GM18858 (cell line): ENCODE data around the gene BANF1.
"Not testable (repeated sequence)": the region's sequence is repeated elsewhere in the genome, so short reads cannot be mapped to it uniquely, and the experiment has no call there.

ENCODE experiments used
- ATAC-seq: cut with Tn5 transposase; IDR thresholded peaks from one replicate; pipeline ENCODE4 v1.9.1; 2021; ENCODE audit not compliant: unreplicated experiment

BANF1 gene

DNA sequence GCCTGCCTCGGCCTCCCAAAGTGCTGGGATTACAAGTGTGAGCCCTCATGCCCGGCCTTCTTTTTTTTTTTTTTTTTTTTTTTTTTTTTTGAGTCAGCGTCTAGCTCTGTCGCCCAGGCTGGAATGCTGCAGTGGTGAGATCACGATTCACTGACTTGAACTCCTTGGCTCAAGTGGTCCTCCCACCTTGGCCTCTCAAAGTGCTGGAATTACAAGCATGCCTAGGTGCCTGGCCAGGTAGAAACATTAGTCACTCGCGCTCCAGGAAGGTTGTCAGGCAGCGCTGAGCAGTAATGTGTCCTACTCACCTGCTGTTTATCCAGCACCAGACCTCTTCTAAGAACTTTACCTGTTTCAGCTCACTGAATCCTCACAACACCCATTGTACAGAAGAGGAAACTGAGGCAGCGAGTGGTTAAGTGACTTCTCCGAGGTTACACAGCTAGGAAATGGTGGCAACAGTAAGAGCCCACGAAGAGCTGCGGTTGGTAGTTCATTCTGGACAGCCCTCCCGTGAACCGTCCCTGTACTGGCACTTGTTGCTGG is 9.0 kb downstream of the BANF1 start:
- ATAC-seq, result no peak

DNA sequence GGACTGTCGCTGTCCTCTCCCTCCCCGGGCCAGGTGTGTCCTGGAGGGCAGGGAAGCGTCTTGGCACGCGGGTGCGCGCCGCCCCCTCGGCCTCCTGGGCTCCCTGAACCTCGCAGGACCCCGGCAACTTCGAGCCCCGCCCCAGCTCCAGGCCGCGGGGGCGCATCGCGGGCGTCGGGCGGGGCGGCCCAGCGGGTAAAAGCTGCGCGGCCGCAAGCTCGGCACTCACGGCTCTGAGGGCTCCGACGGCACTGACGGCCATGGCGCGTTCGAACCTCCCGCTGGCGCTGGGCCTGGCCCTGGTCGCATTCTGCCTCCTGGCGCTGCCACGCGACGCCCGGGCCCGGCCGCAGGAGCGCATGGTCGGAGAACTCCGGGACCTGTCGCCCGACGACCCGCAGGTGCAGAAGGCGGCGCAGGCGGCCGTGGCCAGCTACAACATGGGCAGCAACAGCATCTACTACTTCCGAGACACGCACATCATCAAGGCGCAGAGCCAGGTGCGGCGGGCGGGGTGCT is 9.5 kb downstream of the BANF1 start, which contains the start of gene CST6:
Gene CST6 (plus strand): TSS at position 224 of the 519 bp plus-strand sequence. CDS start 37 bp downstream, at position 261.
- ATAC-seq, result no peak

DNA sequence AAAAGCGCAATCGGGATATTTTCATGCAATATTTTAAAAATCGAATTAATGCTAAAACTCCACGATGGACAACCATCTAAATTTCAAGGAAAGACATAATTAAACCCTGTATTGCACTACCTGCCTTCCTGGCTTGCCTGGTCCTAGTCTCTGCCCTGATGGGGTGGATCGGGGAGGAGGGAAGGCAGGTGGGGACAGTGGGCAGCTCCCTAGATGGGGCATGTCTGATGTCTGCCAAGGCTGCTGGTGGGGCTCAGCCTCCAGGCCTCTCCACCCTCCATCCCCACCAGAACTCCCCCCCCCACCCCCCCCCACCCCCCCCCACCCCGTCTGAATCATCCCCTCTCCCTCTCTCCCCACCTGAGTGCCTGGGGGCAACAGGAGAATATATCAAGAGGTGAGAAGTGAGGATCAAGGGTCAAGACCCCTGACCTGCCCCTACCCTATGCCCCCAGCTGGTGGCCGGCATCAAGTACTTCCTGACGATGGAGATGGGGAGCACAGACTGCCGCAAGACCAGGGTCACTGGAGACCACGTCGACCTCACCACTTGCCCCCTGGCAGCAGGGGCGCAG is 10.2 kb downstream of the BANF1 start:
- no peak for ATAC-seq

DNA sequence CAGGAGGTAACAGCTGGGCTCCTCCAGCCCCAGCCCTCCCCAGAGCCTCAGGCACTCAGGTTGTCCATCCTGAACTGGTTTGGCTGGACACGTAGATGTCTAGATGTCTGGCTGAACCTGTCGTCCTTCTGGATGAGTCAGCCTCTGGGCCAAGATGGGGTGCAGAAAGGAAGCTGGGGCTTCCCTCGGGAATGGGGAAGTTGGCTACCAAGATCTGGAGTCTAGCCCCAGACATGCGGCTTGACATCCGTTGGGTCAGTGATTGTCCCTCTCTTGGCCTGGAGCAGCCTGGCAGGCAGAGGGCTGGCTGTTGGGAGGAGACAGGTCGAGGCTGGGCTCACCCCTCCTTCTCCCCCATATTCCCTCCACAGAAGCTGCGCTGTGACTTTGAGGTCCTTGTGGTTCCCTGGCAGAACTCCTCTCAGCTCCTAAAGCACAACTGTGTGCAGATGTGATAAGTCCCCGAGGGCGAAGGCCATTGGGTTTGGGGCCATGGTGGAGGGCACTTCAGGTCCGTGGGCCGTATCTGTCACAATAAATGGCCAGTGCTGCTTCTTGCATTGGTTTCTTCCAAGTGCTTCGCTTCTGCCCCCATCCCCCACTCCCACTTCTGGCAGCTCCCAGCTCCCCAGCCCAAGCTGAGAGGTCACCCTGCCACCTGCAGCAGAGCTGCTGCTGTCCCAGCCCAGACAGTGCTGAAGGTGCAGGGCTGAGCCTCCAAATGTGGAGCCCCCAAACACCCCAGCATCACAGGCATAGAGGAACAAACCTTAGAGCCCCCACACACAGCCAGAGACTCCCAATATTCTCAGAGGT is 10.9 kb downstream of the BANF1 start:
- no peak for ATAC-seq

DNA sequence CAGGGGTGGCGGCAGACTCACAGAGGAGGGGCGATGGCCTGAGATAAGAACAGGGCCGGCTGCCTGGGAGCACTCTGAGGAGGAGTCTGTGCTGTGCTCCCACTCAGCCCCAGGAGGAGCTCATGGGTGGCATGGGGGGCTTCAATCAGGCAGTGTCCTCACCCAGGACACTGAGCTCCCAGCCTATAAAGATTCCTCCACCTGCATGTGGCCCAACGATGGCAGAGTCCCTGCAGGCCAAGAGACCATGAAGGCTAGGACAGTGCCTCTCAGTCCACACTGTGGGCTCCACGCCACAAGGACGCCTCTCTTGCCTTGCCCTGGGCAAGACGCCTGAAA is 11.4 kb downstream of the BANF1 start:
- ATAC-seq, result no peak

DNA sequence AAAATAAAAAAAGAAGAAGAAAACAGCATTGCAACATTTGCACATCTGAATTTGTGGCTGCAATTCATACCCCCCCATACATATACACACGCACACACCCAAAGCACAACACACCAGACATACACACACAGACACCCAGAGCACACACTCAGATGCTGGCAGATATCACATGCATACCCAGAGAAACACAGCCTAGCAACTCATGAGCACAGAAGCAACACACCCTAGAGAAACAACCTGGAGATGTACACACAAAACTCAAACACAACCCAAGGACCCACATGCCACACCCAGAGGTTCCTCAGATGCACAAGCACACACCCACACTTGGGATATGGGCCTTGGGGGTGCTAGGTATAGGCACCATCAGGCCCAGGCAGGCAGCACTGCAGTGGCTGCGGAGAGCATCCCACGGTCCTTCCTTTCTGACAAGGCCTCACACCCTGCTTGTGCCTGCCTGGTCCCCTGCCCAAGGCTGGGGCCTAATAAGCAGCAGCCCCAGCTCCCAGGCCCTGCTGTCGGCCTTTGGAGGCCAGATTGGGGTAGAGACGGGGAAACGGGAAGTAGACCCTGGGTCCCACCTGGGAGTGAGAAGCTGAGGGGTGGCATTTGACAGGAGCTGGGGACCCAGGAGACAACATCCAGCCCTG is 12.6 kb downstream of the BANF1 start:
- no peak for ATAC-seq

DNA sequence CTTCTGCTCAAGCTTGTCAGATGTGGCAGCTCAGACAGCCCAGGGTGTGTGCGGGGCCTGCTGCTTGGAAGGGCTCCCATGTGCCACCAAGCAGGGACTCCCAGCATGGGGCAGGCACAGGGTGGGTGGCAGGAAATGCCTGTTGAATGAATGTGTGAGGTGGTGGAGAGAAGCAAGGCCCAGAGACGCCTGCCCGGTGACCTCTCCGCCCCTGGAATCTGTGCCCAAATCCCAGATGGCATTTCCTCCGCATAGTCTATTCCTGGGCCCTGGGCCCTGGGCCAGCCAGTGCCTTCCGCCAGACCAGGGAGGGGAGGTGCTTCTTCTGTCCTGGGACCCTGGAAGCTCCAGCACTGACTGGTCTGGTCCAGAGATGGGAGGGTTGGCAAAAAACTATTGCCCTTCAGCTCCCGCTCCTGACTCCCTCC is 13.2 kb downstream of the BANF1 start:
- no peak for ATAC-seq

DNA sequence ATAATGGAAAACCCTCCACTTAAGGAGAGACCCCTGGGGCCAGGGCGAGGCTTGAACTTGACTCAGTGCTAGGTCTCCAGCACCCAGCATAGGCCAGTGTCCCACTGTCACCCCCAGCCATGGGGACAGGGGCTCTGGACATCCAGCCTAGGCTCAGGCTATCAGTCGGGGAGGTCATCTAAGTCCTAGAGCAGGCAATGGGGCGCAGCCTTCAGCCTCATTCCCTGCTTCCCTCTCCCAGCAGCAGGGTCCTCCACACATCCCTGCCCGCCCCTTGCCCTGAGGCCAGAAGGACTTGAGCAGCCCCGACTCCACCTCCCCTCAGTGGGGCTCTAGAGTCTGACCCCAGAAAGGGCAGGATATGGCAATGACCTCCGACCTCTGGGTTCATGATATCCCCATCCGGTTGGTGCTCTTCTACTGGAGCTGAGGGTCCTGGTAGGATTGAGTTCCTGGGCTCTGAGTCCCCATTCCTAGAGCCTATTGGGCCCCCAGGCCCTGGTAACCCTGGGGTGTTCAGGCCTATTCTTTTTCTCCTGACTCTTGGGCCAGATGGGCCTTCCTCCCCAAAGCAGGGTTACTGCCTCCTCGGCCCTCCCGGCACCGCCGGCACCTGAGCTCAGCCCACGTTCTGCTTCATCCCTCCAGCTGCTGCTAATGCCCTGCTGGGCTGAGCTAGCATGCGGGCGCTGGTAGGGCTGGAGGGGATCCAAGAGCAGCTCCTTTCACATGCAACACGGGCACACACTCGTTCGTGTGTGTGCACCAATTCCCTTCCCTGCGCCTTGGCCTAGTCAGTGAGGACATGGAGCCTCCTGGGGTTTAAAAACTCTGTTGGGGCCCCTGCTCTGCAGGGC is 13.9 kb downstream of the BANF1 start:
- no peak for ATAC-seq

DNA sequence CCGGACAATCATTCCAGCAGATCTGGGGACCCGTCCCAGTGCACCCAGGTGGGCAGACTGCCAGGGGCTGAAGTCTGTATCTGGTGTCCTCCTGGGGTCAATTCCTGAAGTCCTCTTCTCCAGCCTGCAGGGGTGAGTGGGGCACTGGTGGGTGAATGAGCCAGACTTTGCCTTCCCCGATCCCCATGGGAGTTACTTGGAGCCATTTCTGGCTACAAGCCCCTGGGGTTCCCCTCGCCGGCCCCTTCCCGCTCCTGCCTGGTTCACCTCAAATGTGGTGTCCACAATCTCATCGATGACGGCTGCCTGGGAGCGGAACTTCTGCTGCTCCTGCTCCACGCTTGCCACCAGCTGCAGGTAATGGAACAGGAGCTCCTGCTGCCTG is 14.5 kb downstream of the BANF1 start:
- no peak for ATAC-seq

DNA sequence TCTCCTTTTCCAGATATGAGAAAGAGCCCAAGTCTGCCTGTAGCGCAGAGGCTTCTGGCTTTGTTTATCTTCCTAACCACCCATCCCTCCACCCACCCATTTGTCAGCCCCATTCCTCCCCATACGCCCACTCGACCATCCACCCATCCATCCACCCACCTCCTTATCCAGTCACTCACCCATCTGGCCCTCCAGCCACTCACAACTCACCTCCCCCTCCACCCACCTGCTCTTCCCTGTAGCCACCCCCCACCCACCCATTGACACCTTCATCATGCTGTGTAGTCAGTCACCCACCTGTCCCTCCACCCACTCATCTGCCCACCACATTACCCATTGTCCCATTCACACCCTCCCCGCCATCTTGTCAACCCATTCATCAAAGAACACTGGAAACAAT is 15.0 kb downstream of the BANF1 start:
- no peak for ATAC-seq

DNA sequence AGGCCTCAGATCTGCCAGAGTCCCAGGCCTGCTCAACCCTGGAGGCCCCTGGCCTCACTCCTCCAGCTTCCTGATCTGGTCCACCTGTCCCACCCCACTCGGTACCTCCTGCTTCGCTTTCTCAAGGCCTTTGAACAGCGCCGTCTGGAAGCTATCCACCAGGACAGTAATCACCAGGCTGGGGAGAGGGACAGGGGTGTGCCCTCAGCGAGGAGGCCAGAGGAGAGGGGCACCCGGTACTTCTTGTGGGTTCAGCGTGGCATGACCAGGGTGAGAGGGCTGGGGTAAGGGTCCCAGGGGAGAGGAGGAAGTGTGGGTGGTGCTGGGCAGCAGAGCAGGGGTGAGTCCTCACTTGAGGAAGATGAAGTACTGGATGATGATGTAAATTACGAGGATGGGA is 17.9 kb downstream of the BANF1 start:
- ATAC-seq, result no peak

DNA sequence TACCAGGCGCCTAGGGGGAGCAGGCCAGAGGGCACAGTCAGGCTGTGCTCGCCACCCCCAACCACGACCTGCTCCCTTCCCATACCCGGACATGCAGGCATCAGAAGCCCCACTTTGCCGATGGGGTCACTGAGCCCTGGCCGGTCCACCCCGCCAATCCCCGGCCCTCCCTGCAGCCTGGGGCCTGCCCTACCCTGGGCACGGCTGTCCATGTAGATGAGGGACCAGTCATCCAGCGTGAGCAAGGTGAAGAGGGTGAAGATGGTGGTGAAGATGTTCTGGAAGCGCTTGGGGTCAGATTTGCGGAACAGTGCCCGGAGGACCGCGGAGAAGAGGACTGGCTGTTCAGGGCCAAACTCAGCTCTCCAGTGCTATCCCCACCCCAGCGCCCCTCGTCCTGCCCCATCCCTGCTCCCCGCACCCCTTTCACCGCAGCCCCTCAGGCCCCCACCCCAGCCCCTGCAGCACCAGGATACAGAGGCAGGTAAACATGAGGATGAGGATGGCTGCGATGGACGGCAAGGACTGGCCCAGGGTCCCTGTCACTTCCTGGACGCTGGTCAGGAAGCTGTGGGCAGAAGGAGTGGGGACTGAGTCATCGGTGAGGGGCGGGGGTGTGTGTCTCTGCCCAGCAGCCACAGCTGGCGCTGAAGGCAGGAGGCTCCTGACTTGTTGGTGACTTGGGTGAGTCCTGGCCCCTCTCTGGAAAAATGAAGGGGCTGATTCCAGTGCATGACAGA is 18.5 kb downstream of the BANF1 start:
- ATAC-seq, result no peak

DNA sequence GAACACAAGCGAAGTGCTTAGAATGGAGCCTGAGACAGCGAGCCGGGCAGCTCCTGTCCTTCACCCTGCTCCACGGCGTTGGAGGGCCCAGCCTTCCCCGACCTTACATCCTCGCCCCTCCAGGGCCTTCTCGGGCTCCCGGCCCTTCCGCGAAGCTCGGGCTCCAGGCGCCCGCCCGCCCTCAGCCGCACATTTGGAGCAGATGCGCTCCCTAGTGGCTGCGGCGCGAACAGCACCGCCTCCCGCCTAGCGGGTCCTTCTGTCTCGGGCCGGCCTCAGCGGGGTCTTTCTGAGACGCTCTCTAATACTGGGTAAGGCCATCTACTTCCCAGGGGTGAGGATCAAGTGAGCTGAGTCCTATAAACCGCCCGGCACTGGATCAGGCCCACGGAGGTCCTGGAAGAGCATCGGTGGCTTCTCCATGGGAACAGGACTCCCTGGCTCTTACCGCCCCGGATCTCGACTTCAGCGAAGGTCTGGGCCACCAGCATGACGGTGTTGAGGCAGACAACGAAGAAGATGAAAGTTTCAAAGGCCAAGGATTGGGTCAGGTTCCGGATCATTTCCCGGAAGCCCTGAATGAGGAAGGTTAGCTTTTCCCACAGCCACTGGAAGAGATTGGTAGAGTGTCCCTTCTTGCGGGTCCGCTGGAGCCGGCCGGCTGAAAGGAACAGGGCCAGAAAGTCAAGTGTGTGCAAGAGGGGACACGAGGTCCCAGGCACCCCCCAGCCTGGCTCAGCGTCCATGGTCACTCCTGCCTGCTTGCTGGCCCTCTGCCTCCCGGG is 20.3 kb downstream of the BANF1 start:
- ATAC-seq, result no peak

DNA sequence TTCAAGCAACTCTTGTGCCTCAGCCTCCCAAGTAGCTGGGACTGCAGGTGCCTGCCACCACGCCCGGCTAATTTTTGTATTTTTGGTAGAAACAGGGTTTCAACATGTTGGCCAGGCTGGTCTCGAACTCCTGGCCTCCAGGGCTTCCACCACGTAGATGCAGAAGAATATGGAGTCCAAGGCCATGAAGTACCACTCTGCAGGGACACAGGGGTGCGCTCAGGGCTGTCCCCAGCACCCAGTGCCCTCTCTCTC is 20.8 kb downstream of the BANF1 start:
- ATAC-seq, result not testable (repeated sequence)

DNA sequence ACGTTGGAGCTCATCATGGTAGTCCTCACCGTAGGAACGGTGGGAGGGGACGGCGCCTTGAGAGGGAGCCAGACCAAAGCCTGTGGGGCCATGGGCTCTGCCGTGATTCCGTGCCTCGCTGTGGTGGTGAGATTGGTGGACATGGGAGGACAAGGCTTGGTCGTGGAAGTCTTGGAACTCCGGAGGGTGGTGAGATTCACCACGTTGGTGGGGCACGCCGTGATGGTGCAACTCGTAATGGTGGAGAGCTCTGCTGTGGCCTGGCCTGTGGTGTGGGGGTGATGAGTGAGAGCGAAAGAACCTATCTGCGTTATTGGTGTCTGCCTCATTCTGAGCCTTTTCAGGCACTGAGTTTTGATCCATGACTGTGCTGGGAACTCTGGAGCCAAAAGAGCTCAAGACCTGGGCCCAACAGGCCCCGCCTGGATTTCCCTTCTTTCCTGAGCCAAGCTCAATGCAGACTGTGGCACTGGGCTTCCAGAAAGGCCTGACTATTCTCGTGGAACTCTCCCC is 23.8 kb downstream of the BANF1 start, which contains the start of gene CATSPER1:
Gene CATSPER1 (minus strand): TSS at position 463 of the 513 bp plus-strand sequence. CDS start 100 bp downstream, at position 363.
- ATAC-seq, result no peak

DNA sequence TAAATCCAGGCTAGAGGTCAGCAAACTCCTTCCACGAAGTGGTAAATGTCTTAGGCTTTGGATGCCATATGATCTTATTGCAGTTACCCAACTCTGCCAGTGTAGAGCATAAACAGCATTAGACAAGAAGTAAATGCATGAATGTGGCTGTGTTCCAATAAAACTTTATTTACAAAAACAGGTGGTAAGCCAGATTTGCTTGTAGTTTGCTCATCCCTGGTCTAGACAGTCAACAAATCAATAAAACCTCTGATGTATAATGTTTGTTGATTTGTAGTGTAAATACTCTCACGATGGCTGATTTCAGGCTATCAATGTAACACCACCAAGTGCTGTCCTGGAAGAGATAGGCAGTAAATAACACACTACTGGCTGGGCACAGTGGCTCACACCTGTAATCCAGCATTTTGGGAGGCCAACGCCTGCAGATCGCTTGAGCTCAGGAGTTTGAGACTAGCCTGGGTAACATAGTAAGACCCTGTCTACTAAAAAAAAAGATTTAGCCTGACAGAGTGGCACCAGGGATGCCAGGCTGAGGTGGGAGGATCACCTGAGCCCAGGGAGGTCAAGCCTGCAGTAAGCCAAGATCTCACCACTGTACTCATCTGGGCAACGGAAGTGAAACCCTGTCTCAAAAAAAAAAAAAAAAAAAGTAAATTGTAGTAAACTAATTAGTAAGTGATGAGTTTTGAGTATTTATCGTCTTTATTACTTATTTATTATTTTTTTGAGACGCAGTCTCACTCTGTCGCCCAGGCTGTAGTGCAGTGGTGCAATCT is 30.8 kb downstream of the BANF1 start:
- no peak for ATAC-seq

DNA sequence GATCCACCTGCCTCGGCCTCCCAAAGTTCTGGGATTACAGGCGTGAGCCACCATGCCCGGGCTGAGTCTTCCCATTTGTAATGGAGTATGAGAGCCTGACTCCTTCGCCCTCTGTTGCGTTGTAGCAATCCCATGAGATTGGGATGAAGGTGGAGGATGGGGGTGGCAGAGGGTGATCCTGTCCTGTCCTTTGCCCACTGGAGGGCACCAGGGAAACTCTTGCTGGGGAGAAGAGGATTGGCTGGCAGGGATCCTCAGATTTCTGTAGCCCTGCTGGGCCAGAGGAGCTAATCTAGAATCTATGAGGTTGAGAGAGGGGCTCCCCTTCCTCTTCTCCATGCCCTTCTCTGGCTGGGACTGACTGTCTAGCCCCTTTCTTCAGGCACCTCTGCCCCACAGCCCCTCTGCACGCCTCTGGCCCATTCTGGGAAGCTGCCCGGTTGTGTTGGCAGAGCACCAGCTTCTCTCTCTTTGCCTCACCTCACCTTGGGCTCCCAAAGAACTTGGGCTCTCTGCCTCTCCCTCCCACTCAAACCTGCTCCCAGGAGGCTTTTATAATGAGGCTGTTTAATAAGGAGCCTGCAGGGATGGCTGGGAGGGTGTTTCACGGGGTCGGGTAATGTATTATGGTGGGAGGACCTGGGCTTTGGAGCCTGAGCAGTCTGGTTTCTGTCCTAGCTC is 33.5 kb downstream of the BANF1 start:
- no peak for ATAC-seq

DNA sequence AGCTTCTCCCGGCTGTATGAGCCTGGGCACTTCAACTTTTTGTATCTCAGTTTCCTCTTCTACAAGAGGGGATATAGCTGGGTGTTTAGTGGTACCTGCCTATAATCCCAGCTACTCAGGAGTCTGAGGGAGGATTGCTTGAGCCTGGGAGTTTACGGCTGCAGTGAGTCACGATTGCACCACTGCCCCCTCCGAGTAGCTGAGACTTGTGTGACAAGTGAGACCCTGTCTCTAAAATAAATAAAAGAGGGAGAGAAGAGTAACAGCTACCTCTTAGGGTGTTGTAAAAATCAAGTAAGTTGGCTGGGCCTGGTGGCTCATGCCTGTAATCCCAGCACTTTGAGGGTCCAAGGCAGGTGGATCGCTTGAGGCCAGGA is 34.0 kb downstream of the BANF1 start:
- no peak for ATAC-seq
